HG02938 (cell line): ENCODE measurements around the gene RRP15.

ENCODE experiments used
- ATAC-seq: cut with Tn5 transposase; IDR thresholded peaks from one replicate; pipeline ENCODE4 v1.9.1; 2021; ENCODE audit warnings: mild to moderate bottlenecking, moderate library complexity; ENCODE audit not compliant: unreplicated experiment

Gene RRP15

DNA sequence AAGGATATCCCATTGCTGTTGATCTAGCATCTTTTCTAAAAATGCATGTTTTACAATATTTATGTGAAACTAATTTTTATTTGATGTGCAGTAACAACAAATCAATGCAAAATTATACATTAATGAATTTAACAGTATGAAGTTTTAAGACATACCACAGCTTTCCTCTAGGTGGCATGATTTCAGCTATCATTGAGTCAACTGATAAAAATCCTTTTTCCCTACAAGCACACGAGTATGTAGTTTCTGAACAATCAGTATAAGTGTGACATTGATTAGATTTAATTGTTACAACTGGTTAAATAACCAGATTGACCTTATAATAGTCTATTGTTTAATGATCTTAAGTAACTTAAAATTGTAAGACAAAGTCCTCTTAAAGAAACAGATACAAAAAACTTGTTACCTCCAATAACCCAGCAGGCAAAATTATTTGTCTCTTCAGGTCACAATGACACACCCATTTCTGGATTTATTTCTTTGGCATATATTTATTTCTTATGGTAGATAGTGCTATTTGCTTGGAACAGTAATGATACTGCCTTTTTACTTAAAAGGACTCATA lies 54.3 kb downstream of the RRP15 start:
- peak; percentile 60 for ATAC-seq

GRCh38 chr1:218341325-218341724 lies 56.2 kb downstream of the RRP15 start:
- ATAC-seq, result no peak

- ATAC-seq, result no peak
Measured at GRCh38 chr1:218342091-218342490, 57.0 kb downstream of the RRP15 start.

DNA sequence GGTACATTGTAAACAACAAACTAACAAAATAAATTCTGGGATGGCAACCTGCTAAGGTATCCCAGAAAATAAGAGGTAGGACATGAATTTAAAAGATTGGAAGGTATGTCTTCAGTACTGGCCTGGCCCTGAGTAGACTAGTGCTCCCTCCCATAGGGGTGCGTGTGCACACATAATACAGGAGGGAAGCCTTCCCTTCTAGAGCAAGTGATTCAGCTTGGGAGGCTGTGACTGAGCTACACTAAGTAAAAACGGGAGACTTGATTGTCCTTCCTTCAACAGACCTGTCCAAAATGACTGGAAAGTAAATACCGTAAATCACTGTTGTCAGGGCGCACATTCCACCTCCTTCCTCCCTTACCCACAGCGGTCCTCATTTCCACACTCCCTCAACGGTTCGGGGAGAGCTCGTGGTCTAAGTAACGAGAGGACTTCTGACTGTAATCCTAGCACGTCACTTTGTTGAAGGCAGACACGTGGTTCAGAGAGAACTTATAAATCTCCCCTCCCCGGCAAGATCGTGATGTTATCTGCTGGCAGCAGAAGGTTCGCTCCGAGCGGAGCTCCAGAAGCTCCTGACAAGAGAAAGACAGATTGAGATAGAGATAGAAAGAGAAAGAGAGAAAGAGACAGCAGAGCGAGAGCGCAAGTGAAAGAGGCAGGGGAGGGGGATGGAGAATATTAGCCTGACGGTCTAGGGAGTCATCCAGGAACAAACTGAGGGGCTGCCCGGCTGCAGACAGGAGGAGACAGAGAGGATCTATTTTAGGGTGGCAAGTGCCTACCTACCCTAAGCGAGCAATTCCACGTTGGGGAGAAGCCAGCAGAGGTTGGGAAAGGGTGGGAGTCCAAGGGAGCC lies 60.0 kb downstream of the RRP15 start, which contains the start of gene TGFB2:
Gene TGFB2 (plus strand): TSS at position 523 of the 859 bp plus-strand sequence. CDS start 1,366 bp downstream, outside the sequence.
- peak; percentile 50 for ATAC-seq

- ATAC-seq, result peak; percentile 42
Measured at GRCh38 chr1:218345673-218346390, 60.7 kb downstream of the RRP15 start.

DNA sequence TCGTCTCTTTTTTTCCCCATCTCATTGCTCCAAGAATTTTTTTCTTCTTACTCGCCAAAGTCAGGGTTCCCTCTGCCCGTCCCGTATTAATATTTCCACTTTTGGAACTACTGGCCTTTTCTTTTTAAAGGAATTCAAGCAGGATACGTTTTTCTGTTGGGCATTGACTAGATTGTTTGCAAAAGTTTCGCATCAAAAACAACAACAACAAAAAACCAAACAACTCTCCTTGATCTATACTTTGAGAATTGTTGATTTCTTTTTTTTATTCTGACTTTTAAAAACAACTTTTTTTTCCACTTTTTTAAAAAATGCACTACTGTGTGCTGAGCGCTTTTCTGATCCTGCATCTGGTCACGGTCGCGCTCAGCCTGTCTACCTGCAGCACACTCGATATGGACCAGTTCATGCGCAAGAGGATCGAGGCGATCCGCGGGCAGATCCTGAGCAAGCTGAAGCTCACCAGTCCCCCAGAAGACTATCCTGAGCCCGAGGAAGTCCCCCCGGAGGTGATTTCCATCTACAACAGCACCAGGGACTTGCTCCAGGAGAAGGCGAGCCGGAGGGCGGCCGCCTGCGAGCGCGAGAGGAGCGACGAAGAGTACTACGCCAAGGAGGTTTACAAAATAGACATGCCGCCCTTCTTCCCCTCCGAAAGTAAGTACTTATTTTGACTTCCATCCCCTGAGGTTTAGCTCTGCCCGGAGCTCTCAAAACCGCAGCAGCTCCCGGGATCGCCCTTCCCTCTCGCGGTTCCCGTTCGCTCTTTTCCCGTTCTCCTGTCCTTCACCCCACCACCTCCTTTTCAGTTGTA lies 61.5 kb downstream of the RRP15 start:
- no peak for ATAC-seq

DNA sequence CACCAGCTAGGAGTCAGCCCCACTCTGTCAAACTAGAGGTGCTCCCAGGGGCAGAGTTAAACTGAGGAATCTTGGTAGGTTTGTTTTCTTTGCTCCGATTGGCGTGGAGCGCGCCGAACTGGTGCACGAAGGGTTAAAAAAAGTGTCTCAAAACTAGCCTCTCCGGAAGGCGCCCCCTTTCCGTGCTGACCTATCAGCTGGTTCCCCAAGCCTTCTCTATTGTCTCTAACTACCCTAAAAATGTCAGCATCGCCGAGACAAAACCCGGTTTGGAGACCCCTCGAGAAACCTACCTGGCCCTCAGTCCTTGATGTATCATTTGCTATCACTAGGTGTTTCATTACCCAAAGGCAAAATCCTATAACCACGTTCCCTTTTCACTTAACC lies 62.2 kb downstream of the RRP15 start:
- ATAC-seq, result no peak

GRCh38 chr1:218347723-218348627 lies 62.9 kb downstream of the RRP15 start:
- no peak for ATAC-seq

- ATAC-seq, result no peak
Measured at GRCh38 chr1:218348628-218349071, 63.6 kb downstream of the RRP15 start.

- no peak for ATAC-seq
Measured at GRCh38 chr1:218349348-218350034, 64.4 kb downstream of the RRP15 start.

- ATAC-seq, result no peak
Measured at GRCh38 chr1:218350035-218350525, 65.0 kb downstream of the RRP15 start.

- no peak for ATAC-seq
Measured at GRCh38 chr1:218350801-218351266, 65.7 kb downstream of the RRP15 start.

GRCh38 chr1:218351391-218352074 lies 66.4 kb downstream of the RRP15 start:
- peak; percentile 71 for ATAC-seq

DNA sequence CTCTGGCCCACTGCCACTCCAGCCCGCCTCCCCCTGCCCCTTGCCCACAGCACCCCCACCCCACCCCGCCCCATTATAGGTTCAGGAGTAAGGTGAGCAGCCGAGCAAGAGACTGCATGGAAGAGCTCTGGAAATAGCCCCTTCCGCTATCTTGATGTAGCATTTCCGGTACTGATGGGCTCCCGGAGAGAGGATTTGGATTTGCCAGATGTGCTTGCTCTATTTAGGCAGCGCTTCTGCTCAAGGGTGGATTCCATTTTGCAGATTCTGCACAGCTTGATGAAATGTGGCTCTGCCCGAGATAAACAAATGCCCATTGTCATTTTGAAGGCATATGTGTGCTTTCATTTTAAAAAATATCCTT lies 67.0 kb downstream of the RRP15 start:
- ATAC-seq, result no peak

DNA sequence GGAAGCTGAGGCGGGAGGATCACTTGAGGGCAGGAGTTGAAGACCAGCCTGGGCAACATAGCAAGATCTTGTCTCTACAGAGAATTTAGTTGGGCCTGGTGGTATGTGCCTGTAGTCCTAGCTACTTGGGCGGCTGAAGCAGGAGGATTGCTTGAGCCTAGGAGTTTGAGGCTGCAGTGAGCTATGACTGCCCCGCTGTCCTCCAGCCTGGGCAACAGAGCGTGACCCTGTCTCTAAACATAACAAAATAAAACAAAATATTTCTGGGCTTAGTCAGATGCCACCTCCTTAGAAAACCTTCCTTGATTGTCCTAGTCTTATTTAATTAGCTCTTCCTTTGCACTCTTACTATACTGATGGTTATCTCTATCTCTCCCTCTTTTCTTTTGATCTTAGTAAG lies 68.6 kb downstream of the RRP15 start:
- ATAC-seq, result no peak

DNA sequence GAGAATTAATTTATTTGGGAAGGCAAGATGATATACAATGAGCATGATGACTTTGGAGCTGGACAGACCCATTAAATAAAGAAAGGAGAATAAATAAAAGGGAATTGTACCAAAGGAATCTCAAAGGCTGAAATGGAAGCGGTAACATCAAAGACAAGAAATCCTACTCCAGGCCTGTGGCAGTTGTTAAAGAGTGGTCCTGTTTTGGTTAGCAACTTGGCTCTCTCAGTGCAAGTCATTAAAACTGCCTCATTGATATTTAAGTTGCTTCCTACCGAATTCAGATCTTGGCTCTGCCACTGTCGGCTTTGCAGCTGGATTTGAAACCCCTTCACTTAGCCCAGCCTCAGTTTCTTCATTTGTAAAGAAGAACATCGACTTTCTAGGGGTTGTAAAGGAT lies 70.2 kb downstream of the RRP15 start:
- no peak for ATAC-seq

- ATAC-seq, result no peak
Measured at GRCh38 chr1:218357211-218357892, 72.3 kb downstream of the RRP15 start.

GRCh38 chr1:218357893-218358232 lies 72.8 kb downstream of the RRP15 start:
- ATAC-seq, result no peak
